HepG2 (cell line): ENCODE measurements around the gene NOX3. TPM values are rescaled to one million over a fixed set of nuclear protein-coding genes. Genes with fewer than 3 reads are reported as not detected.
A peak's percentile ranks its signal among the peaks of the same experiment; 100 is the strongest.

Experiments
- HIVEP1 ChIP-seq: sonication (generic); formaldehyde crosslinking; IDR thresholded peaks from 2 replicates; pipeline ENCODE4 v1.4.0; 2020; ENCODE audit warnings: mild to moderate bottlenecking, missing genetic modification reagents
- NCOA1 ChIP-seq: sonication (generic); formaldehyde crosslinking; IDR thresholded peaks from 2 replicates; pipeline ENCODE4 v1.9.0; 2021; ENCODE audit warnings: missing genetic modification reagents
- NPAS2 ChIP-seq: sonication (generic); formaldehyde crosslinking; IDR thresholded peaks from 2 replicates; pipeline ENCODE4 v1.8.0; 2022; ENCODE audit warnings: mild to moderate bottlenecking, missing genetic modification reagents, borderline replicate concordance
- PCBP2 ChIP-seq: fragments of 200-400 bp; formaldehyde crosslinking; optimal IDR thresholded peaks from 2 replicates; pipeline ENCODE3; 2018; ENCODE audit warnings: low read length, low read depth; ENCODE audit not compliant: poor library complexity, severe bottlenecking
- SRF ChIP-seq: IDR thresholded peaks from 2 replicates; pipeline ENCODE4 v1.6.1; 2011; ENCODE audit warnings: mild to moderate bottlenecking, low read depth, low read length, moderate library complexity
- U2AF2 ChIP-seq: fragments of 200-400 bp; formaldehyde crosslinking; IDR thresholded peaks from 2 replicates; pipeline ENCODE4 v1.6.1; 2017; ENCODE audit warnings: low read depth, mild to moderate bottlenecking, low read length
- ZFX ChIP-seq: sonication (generic); formaldehyde crosslinking; IDR thresholded peaks from 2 replicates; pipeline ENCODE4 v1.4.0; 2020; ENCODE audit warnings: mild to moderate bottlenecking, low read depth, missing genetic modification reagents, moderate library complexity
- ZNF280B ChIP-seq: sonication (generic); formaldehyde crosslinking; IDR thresholded peaks from 2 replicates; pipeline ENCODE4 v1.5.0; 2020; ENCODE audit warnings: missing genetic modification reagents, mild to moderate bottlenecking, borderline replicate concordance
- ZNF282 ChIP-seq: fragments of 450-650 bp; IDR thresholded peaks from 2 replicates; pipeline ENCODE4 v1.6.1; 2018; ENCODE audit not compliant: partially characterized antibody
- ZNF598 ChIP-seq: sonication (generic); formaldehyde crosslinking; IDR thresholded peaks from 2 replicates; pipeline ENCODE4 v1.5.1; 2020; ENCODE audit warnings: mild to moderate bottlenecking, missing genetic modification reagents, borderline replicate concordance
- ZNF704 ChIP-seq: sonication (generic); formaldehyde crosslinking; IDR thresholded peaks from 2 replicates; pipeline ENCODE4 v1.8.1; 2023; ENCODE audit warnings: mild to moderate bottlenecking, inconsistent platforms, moderate library complexity, missing genetic modification reagents, borderline replicate concordance
- ZNF766 ChIP-seq: sonication (generic); formaldehyde crosslinking; IDR thresholded peaks from 2 replicates; pipeline ENCODE4 v1.5.0; 2020; ENCODE audit warnings: missing genetic modification reagents, borderline replicate concordance
- ZNF83 ChIP-seq: sonication (generic); formaldehyde crosslinking; IDR thresholded peaks from 2 replicates; pipeline ENCODE4 v1.4.0; 2020; ENCODE audit warnings: missing genetic modification reagents, mild to moderate bottlenecking, borderline replicate concordance
- polyA plus RNA-seq, 8 experiments: library from polyadenylated mRNA; depleted of rRNA in 3 of 8; stranded (reverse) in 7 of 8; unstranded in 1 of 8; fragments of >200 nt; fragmentation: Illumina TruSeq in 4 of 8; extraction: Trizol in 4 of 8; gene quantifications; 2 replicates each; pipeline versions ENCODE4 v1.2.1 to v1.2.3, GENCODE V29; 2011 to 2016; ENCODE audit warnings: low read depth in 4 of 8, missing spikeins in 1 of 8, mixed read lengths in 1 of 8; ENCODE audit not compliant: insufficient read depth in 1 of 8
- total RNA-seq, 5 experiments: library from RNA; depleted of rRNA; stranded (reverse); fragments of >200 nt; fragmentation: Illumina TruSeq; extraction: Trizol; gene quantifications; 2 replicates each; pipeline ENCODE4 v1.2.3, GENCODE V29; 2016; ENCODE audit warnings: low read depth in 1 of 5
- TF ChIP-seq, protein P1 (sequence below): IDR thresholded peaks from 2 replicates; pipeline ENCODE4 v1.6.1; 2016
- TF ChIP-seq, protein P2 (sequence below): sonication (generic); formaldehyde crosslinking; IDR thresholded peaks from 2 replicates; pipeline ENCODE4 v1.5.0; 2020; ENCODE audit warnings: mild to moderate bottlenecking, low read depth, missing genetic modification reagents, borderline replicate concordance
- TF ChIP-seq, protein P3 (sequence below): sonication (generic); formaldehyde crosslinking; IDR thresholded peaks from 2 replicates; pipeline ENCODE4 v1.5.0; 2020; ENCODE audit warnings: mild to moderate bottlenecking, missing genetic modification reagents, moderate library complexity
- TF ChIP-seq, protein P4 (sequence below), 2 experiments: IDR thresholded peaks; 2 replicates each; pipeline ENCODE4 v1.6.1; 2011 to 2012; ENCODE audit warnings: low read length in 2 of 2, borderline replicate concordance in 1 of 2, low read depth in 1 of 2, mild to moderate bottlenecking in 1 of 2, moderate library complexity in 1 of 2

Gene NOX3
- total and polyA plus RNA-seq, 2 of the 13 experiments (the other 11 are each of a cell fraction or from before 2014, with no cell fraction given): 0.09 to 0.18 TPM

DNA sequence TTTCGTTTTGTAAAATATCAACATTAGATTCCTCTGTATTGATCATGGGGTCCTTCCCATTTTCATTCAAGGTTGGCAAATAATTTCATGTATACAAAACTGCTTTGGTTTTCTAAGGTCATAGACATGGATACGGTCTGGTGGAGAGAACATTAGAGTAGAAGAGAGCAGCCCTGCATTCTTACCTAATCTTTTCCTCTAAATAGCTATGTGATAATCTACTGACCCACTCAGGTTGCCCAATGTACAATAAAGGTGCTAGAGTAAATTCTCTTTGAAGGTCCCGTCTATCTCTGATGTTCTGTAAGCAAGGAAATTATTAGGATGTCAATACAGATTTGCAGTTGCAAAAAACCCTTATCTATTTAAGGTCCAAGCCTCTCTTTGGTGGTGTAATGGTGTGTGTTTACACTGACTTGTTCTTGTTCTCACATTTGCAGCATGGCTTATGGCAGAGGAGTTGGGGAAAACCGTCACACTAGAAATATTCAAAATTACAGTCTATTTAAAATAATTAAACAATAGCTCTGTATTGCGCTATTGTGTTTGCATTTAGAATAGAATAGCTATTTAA lies 31.2 kb upstream of the NOX3 start (continued):
- no peak for TF ChIP-seq U2AF2
- no peak for TF ChIP-seq ZNF598
- no peak for TF ChIP-seq PCBP2
- no peak for TF ChIP-seq ZFX (CRISPR knock-in tag)
- no peak for TF ChIP-seq SRF
- TF ChIP-seq HIVEP1 (CRISPR knock-in tag): no peak
- TF ChIP-seq, protein P1, sequence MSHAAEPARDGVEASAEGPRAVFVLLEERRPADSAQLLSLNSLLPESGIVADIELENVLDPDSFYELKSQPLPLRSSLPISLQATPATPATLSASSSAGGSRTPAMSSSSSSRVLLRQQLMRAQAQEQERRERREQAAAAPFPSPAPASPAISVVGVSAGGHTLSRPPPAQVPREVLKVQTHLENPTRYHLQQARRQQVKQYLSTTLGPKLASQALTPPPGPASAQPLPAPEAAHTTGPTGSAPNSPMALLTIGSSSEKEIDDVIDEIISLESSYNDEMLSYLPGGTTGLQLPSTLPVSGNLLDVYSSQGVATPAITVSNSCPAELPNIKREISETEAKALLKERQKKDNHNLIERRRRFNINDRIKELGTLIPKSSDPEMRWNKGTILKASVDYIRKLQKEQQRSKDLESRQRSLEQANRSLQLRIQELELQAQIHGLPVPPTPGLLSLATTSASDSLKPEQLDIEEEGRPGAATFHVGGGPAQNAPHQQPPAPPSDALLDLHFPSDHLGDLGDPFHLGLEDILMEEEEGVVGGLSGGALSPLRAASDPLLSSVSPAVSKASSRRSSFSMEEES (CRISPR knock-in tag): peak; percentile 96
- TF ChIP-seq, protein P2, sequence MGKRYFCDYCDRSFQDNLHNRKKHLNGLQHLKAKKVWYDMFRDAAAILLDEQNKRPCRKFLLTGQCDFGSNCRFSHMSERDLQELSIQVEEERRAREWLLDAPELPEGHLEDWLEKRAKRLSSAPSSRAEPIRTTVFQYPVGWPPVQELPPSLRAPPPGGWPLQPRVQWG (CRISPR knock-in tag): no peak
- no peak; the same call in 1 of the 2 replicates for TF ChIP-seq ZNF766
- TF ChIP-seq ZNF282: no peak
- TF ChIP-seq NPAS2 (CRISPR knock-in tag): no peak
- TF ChIP-seq, protein P3, sequence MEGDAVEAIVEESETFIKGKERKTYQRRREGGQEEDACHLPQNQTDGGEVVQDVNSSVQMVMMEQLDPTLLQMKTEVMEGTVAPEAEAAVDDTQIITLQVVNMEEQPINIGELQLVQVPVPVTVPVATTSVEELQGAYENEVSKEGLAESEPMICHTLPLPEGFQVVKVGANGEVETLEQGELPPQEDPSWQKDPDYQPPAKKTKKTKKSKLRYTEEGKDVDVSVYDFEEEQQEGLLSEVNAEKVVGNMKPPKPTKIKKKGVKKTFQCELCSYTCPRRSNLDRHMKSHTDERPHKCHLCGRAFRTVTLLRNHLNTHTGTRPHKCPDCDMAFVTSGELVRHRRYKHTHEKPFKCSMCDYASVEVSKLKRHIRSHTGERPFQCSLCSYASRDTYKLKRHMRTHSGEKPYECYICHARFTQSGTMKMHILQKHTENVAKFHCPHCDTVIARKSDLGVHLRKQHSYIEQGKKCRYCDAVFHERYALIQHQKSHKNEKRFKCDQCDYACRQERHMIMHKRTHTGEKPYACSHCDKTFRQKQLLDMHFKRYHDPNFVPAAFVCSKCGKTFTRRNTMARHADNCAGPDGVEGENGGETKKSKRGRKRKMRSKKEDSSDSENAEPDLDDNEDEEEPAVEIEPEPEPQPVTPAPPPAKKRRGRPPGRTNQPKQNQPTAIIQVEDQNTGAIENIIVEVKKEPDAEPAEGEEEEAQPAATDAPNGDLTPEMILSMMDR (CRISPR knock-in tag): peak; percentile 22; the same call in 1 of the 2 replicates
- TF ChIP-seq NCOA1 (CRISPR knock-in tag): peak; percentile 100
- TF ChIP-seq ZNF704 (CRISPR knock-in tag): no peak; the same call in 1 of the 2 replicates
- TF ChIP-seq ZNF280B: no peak
- TF ChIP-seq ZNF83 (CRISPR knock-in tag): no peak
- TF ChIP-seq, protein P4, sequence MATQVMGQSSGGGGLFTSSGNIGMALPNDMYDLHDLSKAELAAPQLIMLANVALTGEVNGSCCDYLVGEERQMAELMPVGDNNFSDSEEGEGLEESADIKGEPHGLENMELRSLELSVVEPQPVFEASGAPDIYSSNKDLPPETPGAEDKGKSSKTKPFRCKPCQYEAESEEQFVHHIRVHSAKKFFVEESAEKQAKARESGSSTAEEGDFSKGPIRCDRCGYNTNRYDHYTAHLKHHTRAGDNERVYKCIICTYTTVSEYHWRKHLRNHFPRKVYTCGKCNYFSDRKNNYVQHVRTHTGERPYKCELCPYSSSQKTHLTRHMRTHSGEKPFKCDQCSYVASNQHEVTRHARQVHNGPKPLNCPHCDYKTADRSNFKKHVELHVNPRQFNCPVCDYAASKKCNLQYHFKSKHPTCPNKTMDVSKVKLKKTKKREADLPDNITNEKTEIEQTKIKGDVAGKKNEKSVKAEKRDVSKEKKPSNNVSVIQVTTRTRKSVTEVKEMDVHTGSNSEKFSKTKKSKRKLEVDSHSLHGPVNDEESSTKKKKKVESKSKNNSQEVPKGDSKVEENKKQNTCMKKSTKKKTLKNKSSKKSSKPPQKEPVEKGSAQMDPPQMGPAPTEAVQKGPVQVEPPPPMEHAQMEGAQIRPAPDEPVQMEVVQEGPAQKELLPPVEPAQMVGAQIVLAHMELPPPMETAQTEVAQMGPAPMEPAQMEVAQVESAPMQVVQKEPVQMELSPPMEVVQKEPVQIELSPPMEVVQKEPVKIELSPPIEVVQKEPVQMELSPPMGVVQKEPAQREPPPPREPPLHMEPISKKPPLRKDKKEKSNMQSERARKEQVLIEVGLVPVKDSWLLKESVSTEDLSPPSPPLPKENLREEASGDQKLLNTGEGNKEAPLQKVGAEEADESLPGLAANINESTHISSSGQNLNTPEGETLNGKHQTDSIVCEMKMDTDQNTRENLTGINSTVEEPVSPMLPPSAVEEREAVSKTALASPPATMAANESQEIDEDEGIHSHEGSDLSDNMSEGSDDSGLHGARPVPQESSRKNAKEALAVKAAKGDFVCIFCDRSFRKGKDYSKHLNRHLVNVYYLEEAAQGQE (IDR thresholded peaks at IDR 0.05; ENCODE audit: borderline replicate concordance in 1 of 2, low read depth in 1 of 2, low read length in 2 of 2): peak in 1 of 2 experiments; percentile 86; a peak in 2 of 4 replicates
